Transverse colon (tissue), 4 donors: ENCODE data around the gene RBM23.

ENCODE experiments used
- CTCF ChIP-seq, 5 experiments: fragments of 200-600 bp in 3 of 5; fragments of 450-650 bp in 2 of 5; sonication (generic) in 3 of 5; IDR thresholded peaks; 1 replicate in 2 of 5; 2 replicates in 3 of 5; pipeline ENCODE4 v1.5.1; 2016 to 2017; ENCODE audit warnings: antibody characterized with exemption in 5 of 5, inconsistent platforms in 3 of 5, mild to moderate bottlenecking in 2 of 5, moderate library complexity in 1 of 5
- EP300 ChIP-seq: sonication (generic); formaldehyde crosslinking; IDR thresholded peaks from one replicate; pipeline ENCODE4 v1.6.1; 2017; ENCODE audit warnings: antibody characterized with exemption, low read depth
- POLR2A ChIP-seq: fragments of 450-650 bp; IDR thresholded peaks from one replicate; pipeline ENCODE4 v1.6.1; 2016; ENCODE audit warnings: antibody characterized with exemption, mild to moderate bottlenecking, moderate library complexity
- POLR2AphosphoS5 ChIP-seq, 3 donors: sonication (generic); formaldehyde crosslinking; IDR thresholded peaks; one replicate each; pipeline ENCODE4 v1.6.1; 2016; ENCODE audit warnings: antibody characterized with exemption in 3 of 3

GRCh38 chr14:22887990-22888378 is 31.0 kb downstream of the RBM23 start:
- TF ChIP-seq POLR2AphosphoS5 (IDR thresholded peaks at IDR 0.05) (no peak), POLR2A (no peak), CTCF (IDR thresholded peaks at IDR 0.05) (no peak), EP300 (no peak)
